K562 (cell line): Measurements from ENCODE around the gene ARL6IP1. TPM values are rescaled to one million over a fixed set of nuclear protein-coding genes. Genes with fewer than 3 reads are reported as not detected.

Experiments
- CHD1 ChIP-seq: fragments of 200-600 bp; sonication (generic); IDR thresholded peaks from one replicate; pipeline ENCODE4 v1.6.1; 2012; ENCODE audit warnings: mild to moderate bottlenecking, moderate library complexity, low read length, inconsistent platforms
- LCOR ChIP-seq: sonication (generic); formaldehyde crosslinking; IDR thresholded peaks from 2 replicates; pipeline ENCODE4 v1.8.0; 2022; ENCODE audit warnings: mild to moderate bottlenecking, missing genetic modification reagents
- NRF1 ChIP-seq, 2 experiments: fragments of 450-650 bp; IDR thresholded peaks in 1 of 2; conservative IDR thresholded peaks in 1 of 2; 2 replicates each; pipeline ENCODE4 v1.6.1; 2014; ENCODE audit warnings: mild to moderate bottlenecking in 2 of 2
- SIX5 ChIP-seq, 2 experiments: IDR thresholded peaks; 2 replicates each; pipeline ENCODE4 v1.6.1; 2011; ENCODE audit warnings: low read length in 2 of 2, borderline replicate concordance in 1 of 2, low read depth in 1 of 2, mild to moderate bottlenecking in 1 of 2, moderate library complexity in 1 of 2; ENCODE audit not compliant: insufficient read depth in 1 of 2
- STAT5B ChIP-seq: fragments of 250-450 bp; sonication (Bioruptor Pico); IDR thresholded peaks from 2 replicates; pipeline ENCODE4 v1.8.0; 2021; ENCODE audit warnings: mild to moderate bottlenecking, inconsistent platforms
- TCF7L2 ChIP-seq: fragments of 150-350 bp; IDR thresholded peaks from 2 replicates; pipeline ENCODE4 v1.6.1; 2016; ENCODE audit warnings: low read depth, mild to moderate bottlenecking, low read length, moderate library complexity
- THRAP3 ChIP-seq: fragments of 450-650 bp; IDR thresholded peaks from 2 replicates; pipeline ENCODE4 v1.6.1; 2016; ENCODE audit warnings: mild to moderate bottlenecking, inconsistent platforms, borderline replicate concordance
- TOE1 ChIP-seq, 2 experiments: fragments of 450-650 bp in 1 of 2; sonication (generic) in 1 of 2; formaldehyde crosslinking in 1 of 2; IDR thresholded peaks; 2 replicates each; pipeline versions ENCODE4 v1.7.1 to v1.8.0; 2016 to 2022; ENCODE audit warnings: borderline replicate concordance in 2 of 2, mild to moderate bottlenecking in 2 of 2, antibody characterized with exemption in 1 of 2, inconsistent platforms in 1 of 2, low read depth in 1 of 2, missing genetic modification reagents in 1 of 2, moderate library complexity in 1 of 2
- ZBTB1 ChIP-seq: sonication (generic); formaldehyde crosslinking; IDR thresholded peaks from 2 replicates; pipeline ENCODE4 v1.8.1; 2023; ENCODE audit warnings: missing genetic modification reagents, low read depth, mild to moderate bottlenecking, borderline replicate concordance
- ZNF57 ChIP-seq: fragments of 450-650 bp; formaldehyde crosslinking; IDR thresholded peaks from 2 replicates; pipeline ENCODE4 v1.4.0; 2020; ENCODE audit warnings: mild to moderate bottlenecking, moderate library complexity
- polyA plus RNA-seq, 8 experiments: library from polyadenylated mRNA; depleted of rRNA in 4 of 8; stranded (reverse) in 5 of 8; unstranded in 3 of 8; fragments of >200 nt; fragmentation: Nextera tagmentation in 2 of 8; fragmentation: Illumina TruSeq in 1 of 8; extraction: Ambion mirVana in 2 of 8; extraction: Trizol in 1 of 8; gene quantifications; 2 replicates each; pipeline versions ENCODE4 v1.2.1 to v1.2.3, GENCODE V29; 2011 to 2014; ENCODE audit warnings: inconsistent platforms in 1 of 8, missing spikeins in 1 of 8
- total RNA-seq, 7 experiments: library from RNA; depleted of rRNA in 6 of 7; stranded (reverse); fragments of >200 nt in 6 of 7; fragmentation: Illumina TruSeq in 2 of 7; extraction: Trizol in 2 of 7; gene quantifications; 2 replicates each; pipeline versions ENCODE4 v1.2.1 to v1.2.3, GENCODE V29; 2011 to 2021; ENCODE audit warnings: low replicate concordance in 1 of 7
- TF ChIP-seq, protein P1 (sequence below), 3 experiments: fragments of 200-800 bp in 1 of 3; fragments of 250-450 bp in 1 of 3; fragments of 450-650 bp in 1 of 3; sonication (Bioruptor Pico) in 1 of 3; sonication (Bioruptor generic) in 1 of 3; formaldehyde crosslinking in 1 of 3; IDR thresholded peaks; 2 replicates each; pipeline versions ENCODE4 v1.6.1 to v1.8.0; 2016 to 2022; ENCODE audit warnings: mild to moderate bottlenecking in 2 of 3, missing genetic modification characterization in 2 of 3, missing compliant biosample characterization in 1 of 3, moderate library complexity in 1 of 3
- TF ChIP-seq, protein P2 (sequence below), 2 experiments: fragments of 450-650 bp; conservative IDR thresholded peaks; 2 replicates each; pipeline ENCODE4 v1.6.1; 2017; ENCODE audit warnings: mild to moderate bottlenecking in 2 of 2, moderate library complexity in 2 of 2
- TF ChIP-seq, protein P3 (sequence below): fragments of 150-350 bp; IDR thresholded peaks from 2 replicates; pipeline ENCODE4 v1.6.1; 2014; ENCODE audit warnings: low read depth, mild to moderate bottlenecking, low read length, borderline replicate concordance
- TF ChIP-seq, protein P4 (sequence below): fragments of 450-650 bp; formaldehyde crosslinking; IDR thresholded peaks from 2 replicates; pipeline ENCODE4 v1.4.0; 2020; ENCODE audit warnings: mild to moderate bottlenecking, moderate library complexity

ARL6IP1 gene
- total and polyA plus RNA-seq, 9 of the 15 experiments (the other 6 are each of a cell fraction or from before 2014, with no cell fraction given): 102 to 391 (median 162) TPM

DNA sequence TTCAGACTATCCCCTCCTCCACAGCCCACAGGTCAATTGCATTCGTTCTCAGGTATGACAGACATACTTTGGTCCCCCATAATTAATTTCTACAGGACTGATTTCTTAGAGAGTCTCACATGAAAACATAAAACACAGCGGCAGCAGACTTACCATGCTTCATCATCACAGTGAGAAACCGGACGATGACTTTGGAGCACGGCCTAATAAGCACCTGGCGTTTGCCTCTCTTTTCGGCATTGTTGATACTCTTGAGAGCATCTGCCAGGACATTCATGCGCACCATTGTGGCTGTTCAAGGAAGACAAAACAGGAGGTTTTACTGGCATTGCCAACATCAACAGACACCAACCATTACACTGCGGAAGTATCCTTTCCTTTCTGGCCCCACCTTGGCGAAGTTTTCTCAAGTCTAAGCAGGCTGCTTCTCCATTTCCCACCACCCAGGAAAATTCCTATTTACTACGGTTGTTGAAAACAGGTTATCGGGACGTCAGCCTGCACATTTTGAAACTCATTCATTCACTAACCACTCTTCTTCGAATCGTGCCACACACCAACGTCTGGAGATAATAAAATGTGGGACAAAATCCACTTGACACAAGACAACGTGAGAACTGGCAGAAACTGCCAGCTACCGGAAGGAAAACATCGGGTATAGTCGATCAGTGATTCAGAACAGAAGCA is 12.4 kb downstream of the ARL6IP1 start (continued):
- TF ChIP-seq THRAP3: no peak
- TF ChIP-seq, protein P1, sequence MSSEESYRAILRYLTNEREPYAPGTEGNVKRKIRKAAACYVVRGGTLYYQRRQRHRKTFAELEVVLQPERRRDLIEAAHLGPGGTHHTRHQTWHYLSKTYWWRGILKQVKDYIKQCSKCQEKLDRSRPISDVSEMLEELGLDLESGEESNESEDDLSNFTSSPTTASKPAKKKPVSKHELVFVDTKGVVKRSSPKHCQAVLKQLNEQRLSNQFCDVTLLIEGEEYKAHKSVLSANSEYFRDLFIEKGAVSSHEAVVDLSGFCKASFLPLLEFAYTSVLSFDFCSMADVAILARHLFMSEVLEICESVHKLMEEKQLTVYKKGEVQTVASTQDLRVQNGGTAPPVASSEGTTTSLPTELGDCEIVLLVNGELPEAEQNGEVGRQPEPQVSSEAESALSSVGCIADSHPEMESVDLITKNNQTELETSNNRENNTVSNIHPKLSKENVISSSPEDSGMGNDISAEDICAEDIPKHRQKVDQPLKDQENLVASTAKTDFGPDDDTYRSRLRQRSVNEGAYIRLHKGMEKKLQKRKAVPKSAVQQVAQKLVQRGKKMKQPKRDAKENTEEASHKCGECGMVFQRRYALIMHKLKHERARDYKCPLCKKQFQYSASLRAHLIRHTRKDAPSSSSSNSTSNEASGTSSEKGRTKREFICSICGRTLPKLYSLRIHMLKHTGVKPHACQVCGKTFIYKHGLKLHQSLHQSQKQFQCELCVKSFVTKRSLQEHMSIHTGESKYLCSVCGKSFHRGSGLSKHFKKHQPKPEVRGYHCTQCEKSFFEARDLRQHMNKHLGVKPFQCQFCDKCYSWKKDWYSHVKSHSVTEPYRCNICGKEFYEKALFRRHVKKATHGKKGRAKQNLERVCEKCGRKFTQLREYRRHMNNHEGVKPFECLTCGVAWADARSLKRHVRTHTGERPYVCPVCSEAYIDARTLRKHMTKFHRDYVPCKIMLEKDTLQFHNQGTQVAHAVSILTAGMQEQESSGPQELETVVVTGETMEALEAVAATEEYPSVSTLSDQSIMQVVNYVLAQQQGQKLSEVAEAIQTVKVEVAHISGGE (CRISPR knock-in tag; IDR thresholded peaks at IDR 0.05): no peak
- TF ChIP-seq ZBTB1 (CRISPR knock-in tag): no peak
- TF ChIP-seq TCF7L2: no peak
- TF ChIP-seq TOE1 (IDR thresholded peaks at IDR 0.05; ENCODE audit: borderline replicate concordance): no peak
- TF ChIP-seq TOE1 (CRISPR knock-in tag; IDR thresholded peaks at IDR 0.05; ENCODE audit: borderline replicate concordance, low read depth): 0 out of 2 replicates have a peak, but pooled peaks have one; percentile 30
- no peak for TF ChIP-seq SIX5 (IDR thresholded peaks at IDR 0.05; ENCODE audit: borderline replicate concordance in 1 of 2, insufficient read depth in 1 of 2, low read depth in 1 of 2, low read length in 2 of 2)
- TF ChIP-seq, protein P2, sequence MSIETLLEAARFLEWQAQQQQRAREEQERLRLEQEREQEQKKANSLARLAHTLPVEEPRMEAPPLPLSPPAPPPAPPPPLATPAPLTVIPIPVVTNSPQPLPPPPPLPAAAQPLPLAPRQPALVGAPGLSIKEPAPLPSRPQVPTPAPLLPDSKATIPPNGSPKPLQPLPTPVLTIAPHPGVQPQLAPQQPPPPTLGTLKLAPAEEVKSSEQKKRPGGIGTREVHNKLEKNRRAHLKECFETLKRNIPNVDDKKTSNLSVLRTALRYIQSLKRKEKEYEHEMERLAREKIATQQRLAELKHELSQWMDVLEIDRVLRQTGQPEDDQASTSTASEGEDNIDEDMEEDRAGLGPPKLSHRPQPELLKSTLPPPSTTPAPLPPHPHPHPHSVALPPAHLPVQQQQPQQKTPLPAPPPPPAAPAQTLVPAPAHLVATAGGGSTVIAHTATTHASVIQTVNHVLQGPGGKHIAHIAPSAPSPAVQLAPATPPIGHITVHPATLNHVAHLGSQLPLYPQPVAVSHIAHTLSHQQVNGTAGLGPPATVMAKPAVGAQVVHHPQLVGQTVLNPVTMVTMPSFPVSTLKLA (conservative IDR thresholded peaks at IDR 0.05): 0 out of 4 replicates have a peak, but pooled peaks of 1 of the 2 experiments have one; percentile 22
- TF ChIP-seq CHD1: peak; percentile 70
- TF ChIP-seq, protein P3, sequence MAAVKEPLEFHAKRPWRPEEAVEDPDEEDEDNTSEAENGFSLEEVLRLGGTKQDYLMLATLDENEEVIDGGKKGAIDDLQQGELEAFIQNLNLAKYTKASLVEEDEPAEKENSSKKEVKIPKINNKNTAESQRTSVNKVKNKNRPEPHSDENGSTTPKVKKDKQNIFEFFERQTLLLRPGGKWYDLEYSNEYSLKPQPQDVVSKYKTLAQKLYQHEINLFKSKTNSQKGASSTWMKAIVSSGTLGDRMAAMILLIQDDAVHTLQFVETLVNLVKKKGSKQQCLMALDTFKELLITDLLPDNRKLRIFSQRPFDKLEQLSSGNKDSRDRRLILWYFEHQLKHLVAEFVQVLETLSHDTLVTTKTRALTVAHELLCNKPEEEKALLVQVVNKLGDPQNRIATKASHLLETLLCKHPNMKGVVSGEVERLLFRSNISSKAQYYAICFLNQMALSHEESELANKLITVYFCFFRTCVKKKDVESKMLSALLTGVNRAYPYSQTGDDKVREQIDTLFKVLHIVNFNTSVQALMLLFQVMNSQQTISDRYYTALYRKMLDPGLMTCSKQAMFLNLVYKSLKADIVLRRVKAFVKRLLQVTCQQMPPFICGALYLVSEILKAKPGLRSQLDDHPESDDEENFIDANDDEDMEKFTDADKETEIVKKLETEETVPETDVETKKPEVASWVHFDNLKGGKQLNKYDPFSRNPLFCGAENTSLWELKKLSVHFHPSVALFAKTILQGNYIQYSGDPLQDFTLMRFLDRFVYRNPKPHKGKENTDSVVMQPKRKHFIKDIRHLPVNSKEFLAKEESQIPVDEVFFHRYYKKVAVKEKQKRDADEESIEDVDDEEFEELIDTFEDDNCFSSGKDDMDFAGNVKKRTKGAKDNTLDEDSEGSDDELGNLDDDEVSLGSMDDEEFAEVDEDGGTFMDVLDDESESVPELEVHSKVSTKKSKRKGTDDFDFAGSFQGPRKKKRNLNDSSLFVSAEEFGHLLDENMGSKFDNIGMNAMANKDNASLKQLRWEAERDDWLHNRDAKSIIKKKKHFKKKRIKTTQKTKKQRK: no peak
- no peak for TF ChIP-seq STAT5B (CRISPR knock-in tag)
- no peak for TF ChIP-seq ZNF57 (CRISPR knock-in tag)
- TF ChIP-seq, protein P4, sequence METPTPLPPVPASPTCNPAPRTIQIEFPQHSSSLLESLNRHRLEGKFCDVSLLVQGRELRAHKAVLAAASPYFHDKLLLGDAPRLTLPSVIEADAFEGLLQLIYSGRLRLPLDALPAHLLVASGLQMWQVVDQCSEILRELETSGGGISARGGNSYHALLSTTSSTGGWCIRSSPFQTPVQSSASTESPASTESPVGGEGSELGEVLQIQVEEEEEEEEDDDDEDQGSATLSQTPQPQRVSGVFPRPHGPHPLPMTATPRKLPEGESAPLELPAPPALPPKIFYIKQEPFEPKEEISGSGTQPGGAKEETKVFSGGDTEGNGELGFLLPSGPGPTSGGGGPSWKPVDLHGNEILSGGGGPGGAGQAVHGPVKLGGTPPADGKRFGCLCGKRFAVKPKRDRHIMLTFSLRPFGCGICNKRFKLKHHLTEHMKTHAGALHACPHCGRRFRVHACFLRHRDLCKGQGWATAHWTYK (CRISPR knock-in tag): no peak
- no peak for TF ChIP-seq NRF1 (conservative IDR thresholded peaks at IDR 0.05 in 1 of 2, IDR thresholded peaks at IDR 0.05 in 1 of 2)
- TF ChIP-seq LCOR (CRISPR knock-in tag): 0 out of 2 replicates have a peak, but pooled peaks have one; percentile 5
